Fibroblast of pulmonary artery (primary cell): Measurements from ENCODE around the gene TESMIN.

Experiments
- DNase-seq: peaks from one replicate; pipeline ENCODE4 v3.0.0-alpha.2; 2010; ENCODE audit warnings: low read depth
- H3K4me3 ChIP-seq: replicated peaks from 2 replicates; pipeline ENCODE4 v1.5.1; 2011; ENCODE audit warnings: low read depth, mild to moderate bottlenecking, control low read depth, low read length, moderate library complexity
- CTCF ChIP-seq: IDR thresholded peaks from 2 replicates; pipeline ENCODE4 v1.5.1; 2011; ENCODE audit warnings: mild to moderate bottlenecking, control low read depth, low read length, inconsistent platforms; ENCODE audit errors: missing control alignments

Gene TESMIN

GRCh38 chr11:68673306-68673945 lies 77.9 kb downstream of the TESMIN start:
- no peak for TF ChIP-seq CTCF
- DNase-seq: no peak
- no peak overlapping the region for H3K4me3 ChIP-seq

- TF ChIP-seq CTCF: no peak
- DNase-seq: no peak
- H3K4me3 ChIP-seq: no peak overlapping the region
These were observed 80.9 kb downstream of the TESMIN start for GRCh38 chr11:68670208-68670992.

- no peak overlapping the region for H3K4me3 ChIP-seq
These were observed 81.8 kb downstream of the TESMIN start for GRCh38 chr11:68669301-68670090.

GRCh38 chr11:68667511-68668500 lies 83.5 kb downstream of the TESMIN start:
- no peak for DNase-seq
- TF ChIP-seq CTCF: no peak
- no peak overlapping the region for H3K4me3 ChIP-seq

More at GRCh38 chr11:68669301-68670090, 81.8 kb downstream of the TESMIN start:
- no peak for DNase-seq
- TF ChIP-seq CTCF: no peak

- no peak for TF ChIP-seq CTCF
- no peak for DNase-seq
- H3K4me3 ChIP-seq: no peak overlapping the region
These were observed 84.5 kb downstream of the TESMIN start for GRCh38 chr11:68666849-68667248.

GRCh38 chr11:68665436-68665835 lies 85.9 kb downstream of the TESMIN start:
- TF ChIP-seq CTCF: no peak
- no peak overlapping the region for H3K4me3 ChIP-seq
- DNase-seq: no peak
